Measurements from ENCODE around the gene TGFBR3. TPM values are rescaled to one million over a fixed set of nuclear protein-coding genes. Genes with fewer than 3 reads are reported as not detected.
A peak's percentile ranks its signal among the peaks of the same experiment; 100 is the strongest.

Gene TGFBR3
- polyA plus RNA-seq, 4 donors, result 0.45 to 20.0 (median 5.1) TPM

DNA sequence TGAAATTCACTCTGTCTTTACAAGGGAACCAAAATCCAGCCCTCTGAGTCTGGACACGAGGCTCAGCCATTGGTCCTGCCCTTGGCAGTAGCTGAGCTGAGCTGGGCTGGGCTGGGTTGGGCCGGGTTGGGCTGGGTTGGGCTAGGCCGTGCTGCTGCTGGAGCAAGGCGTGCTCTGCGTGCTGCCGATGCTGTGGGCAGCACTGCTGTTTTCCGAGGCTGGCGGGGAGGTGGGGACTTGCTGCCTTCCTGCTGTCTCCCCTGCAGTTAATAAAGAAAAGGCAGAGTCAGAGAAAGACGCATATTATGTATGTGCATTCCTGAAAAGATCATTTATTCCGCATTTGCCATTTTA lies 202.4 kb downstream of the TGFBR3 start:
- 25 to 56% (median 46%) methylated on average over 10 of the region's 10 CpGs for WGBS, 3 donors
- Histone ChIP-seq H3K4me3 (ENCODE audit: low read depth in 1 of 3, low read length in 3 of 3) (no peak overlapping the region), H3K27me3 (ENCODE audit: control insufficient read depth in 3 of 3, insufficient read depth in 3 of 3, low read length in 3 of 3) (no peaks in the 10 kb centered on the region), H3K9me3 (ENCODE audit: control insufficient read depth in 2 of 2, insufficient read depth in 1 of 2, low read depth in 1 of 2, low read length in 1 of 2) (no peaks in the 10 kb centered on the region), H3K36me3 (ENCODE audit: control insufficient read depth in 3 of 3, insufficient read depth in 2 of 3, low read depth in 1 of 3, low read length in 3 of 3) (no peaks in the 10 kb centered on the region), H3K4me1 (ENCODE audit: control insufficient read depth in 3 of 3, insufficient read depth in 2 of 3, low read depth in 1 of 3, low read length in 2 of 3) (peaks cover 6 to 18% (median 12%) of the 10 kb centered on the region in 3 donors), H3K27ac (ENCODE audit: low read depth in 1 of 3, low read length in 2 of 3) (peak overlapping the region in 1 of 3 donors; percentile 11)
- FAIRE-seq, result no peak
- peak in 1 of 2 donors; percentile 63 for DNase-seq

- peaks cover 6 to 17% (median 12%) of the 10 kb centered on the region in 3 donors for H3K4me1 ChIP-seq (ENCODE audit: control insufficient read depth in 3 of 3, insufficient read depth in 2 of 3, low read depth in 1 of 3, low read length in 2 of 3)
- FAIRE-seq (no peak), DNase-seq (no peak)
- no peak overlapping the region for H3K4me3 ChIP-seq (ENCODE audit: low read depth in 1 of 3, low read length in 3 of 3)
- no peak overlapping the region for H3K27ac ChIP-seq (ENCODE audit: low read depth in 1 of 3, low read length in 2 of 3)
- 69 to 75% (median 75%) methylated on average over 3 of the region's 3 CpGs for WGBS, 3 donors
- no peaks in the 10 kb centered on the region for H3K9me3 ChIP-seq (ENCODE audit: control insufficient read depth in 2 of 2, insufficient read depth in 1 of 2, low read depth in 1 of 2, low read length in 1 of 2)
- no peaks in the 10 kb centered on the region for H3K36me3 ChIP-seq (ENCODE audit: control insufficient read depth in 3 of 3, insufficient read depth in 2 of 3, low read depth in 1 of 3, low read length in 3 of 3)
- no peaks in the 10 kb centered on the region for H3K27me3 ChIP-seq (ENCODE audit: control insufficient read depth in 3 of 3, insufficient read depth in 3 of 3, low read length in 3 of 3)
Observed at GRCh38 chr1:91682882-91683597, 202.9 kb downstream of the TGFBR3 start.

DNA sequence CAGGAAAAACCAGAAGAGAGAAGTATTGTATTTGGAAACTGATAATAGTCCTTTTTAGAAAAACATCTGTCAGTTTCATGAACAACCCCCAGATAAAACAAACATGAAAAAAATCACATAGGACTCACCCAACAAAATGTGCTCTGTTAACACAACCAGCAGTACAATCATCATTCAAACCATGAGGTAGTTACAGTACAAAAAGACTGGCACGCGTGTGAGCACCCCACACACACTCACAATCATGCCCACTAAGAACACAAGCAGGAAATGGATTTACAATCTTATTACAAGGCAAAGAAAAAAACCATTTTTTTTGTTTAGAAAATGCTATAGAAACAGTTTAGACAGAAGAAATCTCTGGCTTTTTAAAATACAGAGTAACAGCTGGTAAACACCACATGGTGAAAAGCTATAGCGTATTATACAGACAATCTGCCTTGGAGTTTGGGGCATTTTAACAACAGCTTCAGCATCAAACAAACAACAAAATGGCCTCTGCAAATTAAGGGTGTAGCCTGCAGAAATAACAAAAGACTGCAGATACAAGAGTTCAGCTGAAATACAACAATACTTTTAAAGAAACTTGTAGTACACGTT lies 205.3 kb downstream of the TGFBR3 start:
- H3K4me1 ChIP-seq (ENCODE audit: control insufficient read depth in 3 of 3, insufficient read depth in 2 of 3, low read depth in 1 of 3, low read length in 2 of 3), result peaks cover 3 to 14% (median 7%) of the 10 kb centered on the region in 3 donors
- H3K4me3 ChIP-seq (ENCODE audit: low read depth in 1 of 3, low read length in 3 of 3), result no peak overlapping the region
- FAIRE-seq (no peak), DNase-seq (no peak)
- no peaks in the 10 kb centered on the region for H3K36me3 ChIP-seq (ENCODE audit: control insufficient read depth in 3 of 3, insufficient read depth in 2 of 3, low read depth in 1 of 3, low read length in 3 of 3)
- 86 to 91% (median 89%) methylated on average over 4 of the region's 4 CpGs for WGBS, 3 donors
- H3K27me3 ChIP-seq (ENCODE audit: control insufficient read depth in 3 of 3, insufficient read depth in 3 of 3, low read length in 3 of 3), result no peaks in the 10 kb centered on the region
- no peaks in the 10 kb centered on the region for H3K9me3 ChIP-seq (ENCODE audit: control insufficient read depth in 2 of 2, insufficient read depth in 1 of 2, low read depth in 1 of 2, low read length in 1 of 2)
- no peak overlapping the region for H3K27ac ChIP-seq (ENCODE audit: low read depth in 1 of 3, low read length in 2 of 3)

GRCh38 chr1:91679446-91679845 lies 206.5 kb downstream of the TGFBR3 start:
- H3K27ac ChIP-seq (ENCODE audit: low read depth in 1 of 3, low read length in 2 of 3), result no peak overlapping the region
- DNase-seq, result no peak
- WGBS, 3 donors, result 96 to 99% (median 99%) methylated on average over 4 of the region's 4 CpGs
- peaks cover 2 to 9% (median 7%) of the 10 kb centered on the region in 3 donors for H3K4me1 ChIP-seq (ENCODE audit: control insufficient read depth in 3 of 3, insufficient read depth in 2 of 3, low read depth in 1 of 3, low read length in 2 of 3)
- no peak overlapping the region for H3K4me3 ChIP-seq (ENCODE audit: low read depth in 1 of 3, low read length in 3 of 3)
- no peak for FAIRE-seq
- H3K9me3 ChIP-seq (ENCODE audit: control insufficient read depth in 2 of 2, insufficient read depth in 1 of 2, low read depth in 1 of 2, low read length in 1 of 2), result no peaks in the 10 kb centered on the region
- no peaks in the 10 kb centered on the region for H3K27me3 ChIP-seq (ENCODE audit: control insufficient read depth in 3 of 3, insufficient read depth in 3 of 3, low read length in 3 of 3)
- H3K36me3 ChIP-seq (ENCODE audit: control insufficient read depth in 3 of 3, insufficient read depth in 2 of 3, low read depth in 1 of 3, low read length in 3 of 3), result no peaks in the 10 kb centered on the region

- H3K36me3 ChIP-seq (ENCODE audit: control insufficient read depth in 3 of 3, insufficient read depth in 2 of 3, low read depth in 1 of 3, low read length in 3 of 3), result no peaks in the 10 kb centered on the region
- no peak for FAIRE-seq
- no peak overlapping the region for H3K4me3 ChIP-seq (ENCODE audit: low read depth in 1 of 3, low read length in 3 of 3)
Observed at GRCh38 chr1:91676030-91676429, 209.9 kb downstream of the TGFBR3 start.

GRCh38 chr1:91674107-91674506 lies 211.8 kb downstream of the TGFBR3 start:
- Histone ChIP-seq H3K4me3 (ENCODE audit: low read depth in 1 of 3, low read length in 3 of 3) (no peak overlapping the region), H3K27me3 (ENCODE audit: control insufficient read depth in 3 of 3, insufficient read depth in 3 of 3, low read length in 3 of 3) (no peaks in the 10 kb centered on the region), H3K36me3 (ENCODE audit: control insufficient read depth in 3 of 3, insufficient read depth in 2 of 3, low read depth in 1 of 3, low read length in 3 of 3) (no peaks in the 10 kb centered on the region), H3K27ac (ENCODE audit: low read depth in 1 of 3, low read length in 2 of 3) (no peak overlapping the region), H3K9me3 (ENCODE audit: control insufficient read depth in 2 of 2, insufficient read depth in 1 of 2, low read depth in 1 of 2, low read length in 1 of 2) (no peaks in the 10 kb centered on the region), H3K4me1 (ENCODE audit: control insufficient read depth in 3 of 3, insufficient read depth in 2 of 3, low read depth in 1 of 3, low read length in 2 of 3) (no peaks in the 10 kb centered on the region)
- WGBS, 3 donors, result 80 to 93% (median 85%) methylated on average over 2 of the region's 2 CpGs
- DNase-seq (no peak), FAIRE-seq (no peak)

More at GRCh38 chr1:91676030-91676429, 209.9 kb downstream of the TGFBR3 start:
- no peak for DNase-seq
- H3K4me1 ChIP-seq (ENCODE audit: control insufficient read depth in 3 of 3, insufficient read depth in 2 of 3, low read depth in 1 of 3, low read length in 2 of 3), result no peaks in the 10 kb centered on the region
- no peak overlapping the region for H3K27ac ChIP-seq (ENCODE audit: low read depth in 1 of 3, low read length in 2 of 3)
- no peaks in the 10 kb centered on the region for H3K9me3 ChIP-seq (ENCODE audit: control insufficient read depth in 2 of 2, insufficient read depth in 1 of 2, low read depth in 1 of 2, low read length in 1 of 2)
- no peaks in the 10 kb centered on the region for H3K27me3 ChIP-seq (ENCODE audit: control insufficient read depth in 3 of 3, insufficient read depth in 3 of 3, low read length in 3 of 3)
- 86 to 93% (median 90%) methylated on average over 2 of the region's 2 CpGs for WGBS, 3 donors

GRCh38 chr1:91673613-91674012 lies 212.3 kb downstream of the TGFBR3 start:
- FAIRE-seq (no peak), DNase-seq (no peak)
- no peaks in the 10 kb centered on the region for H3K36me3 ChIP-seq (ENCODE audit: control insufficient read depth in 3 of 3, insufficient read depth in 2 of 3, low read depth in 1 of 3, low read length in 3 of 3)
- no peak overlapping the region for H3K4me3 ChIP-seq (ENCODE audit: low read depth in 1 of 3, low read length in 3 of 3)
- H3K9me3 ChIP-seq (ENCODE audit: control insufficient read depth in 2 of 2, insufficient read depth in 1 of 2, low read depth in 1 of 2, low read length in 1 of 2), result no peaks in the 10 kb centered on the region
- H3K27ac ChIP-seq (ENCODE audit: low read depth in 1 of 3, low read length in 2 of 3), result no peak overlapping the region
- no peaks in the 10 kb centered on the region for H3K27me3 ChIP-seq (ENCODE audit: control insufficient read depth in 3 of 3, insufficient read depth in 3 of 3, low read length in 3 of 3)
- 64 to 92% (median 68%) methylated on average over 3 of the region's 3 CpGs for WGBS, 3 donors
- H3K4me1 ChIP-seq (ENCODE audit: control insufficient read depth in 3 of 3, insufficient read depth in 2 of 3, low read depth in 1 of 3, low read length in 2 of 3), result no peaks in the 10 kb centered on the region

DNA sequence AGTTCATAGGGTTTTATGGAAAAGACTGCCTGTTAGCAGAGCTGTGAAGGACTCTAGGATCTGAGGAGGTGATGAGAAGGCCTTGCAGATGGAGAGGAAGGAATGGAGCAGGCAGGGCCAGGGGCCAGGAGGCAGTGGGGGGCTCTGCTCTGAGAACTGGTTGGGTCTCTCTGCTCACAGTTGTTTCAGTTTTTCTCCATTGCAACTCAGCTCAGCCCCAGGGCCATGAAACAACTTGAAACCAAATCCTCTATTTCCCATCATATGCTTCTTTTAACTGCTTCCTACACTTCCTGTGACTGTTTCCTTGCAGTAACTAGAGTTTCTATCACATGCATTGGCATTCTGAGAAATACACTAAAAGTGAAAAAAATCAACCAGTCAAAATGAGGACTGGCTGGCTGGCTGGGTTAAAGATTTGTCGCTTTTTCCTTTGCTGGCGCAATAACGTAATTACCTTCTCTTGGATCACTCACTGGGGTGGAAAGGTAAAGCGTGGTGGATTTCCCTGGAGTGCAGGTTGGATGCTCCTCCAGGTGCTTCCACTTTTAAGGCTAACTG lies 213.3 kb downstream of the TGFBR3 start:
- no peak overlapping the region for H3K4me3 ChIP-seq (ENCODE audit: low read depth in 1 of 3, low read length in 3 of 3)
- FAIRE-seq, result no peak
- H3K36me3 ChIP-seq (ENCODE audit: control insufficient read depth in 3 of 3, insufficient read depth in 2 of 3, low read depth in 1 of 3, low read length in 3 of 3), result no peaks in the 10 kb centered on the region
- WGBS, 3 donors, result 73 to 87% (median 86%) methylated on average over 4 of the region's 4 CpGs
- no peak overlapping the region for H3K27ac ChIP-seq (ENCODE audit: low read depth in 1 of 3, low read length in 2 of 3)
- DNase-seq, result no peak
- no peaks in the 10 kb centered on the region for H3K27me3 ChIP-seq (ENCODE audit: control insufficient read depth in 3 of 3, insufficient read depth in 3 of 3, low read length in 3 of 3)
- no peaks in the 10 kb centered on the region for H3K9me3 ChIP-seq (ENCODE audit: control insufficient read depth in 2 of 2, insufficient read depth in 1 of 2, low read depth in 1 of 2, low read length in 1 of 2)
- H3K4me1 ChIP-seq (ENCODE audit: control insufficient read depth in 3 of 3, insufficient read depth in 2 of 3, low read depth in 1 of 3, low read length in 2 of 3), result no peaks in the 10 kb centered on the region

Data from small intestine (tissue), 7 donors.